ENCODE measurements around the gene CXCL13. TPM values are rescaled to one million over a fixed set of nuclear protein-coding genes. Genes with fewer than 3 reads are reported as not detected.

CXCL13 gene
- total and polyA plus RNA-seq, 4 donors, result 1.2 to 4.0 (median 2.8) TPM; not detected in 1

- TF ChIP-seq FOXA1 (IDR thresholded peaks at IDR 0.05) (no peak), MAX (IDR thresholded peaks at IDR 0.05) (no peak), JUND (IDR thresholded peaks at IDR 0.05) (peak in 1 of 2 donors; percentile 72), EGR1 (IDR thresholded peaks at IDR 0.05; ENCODE audit: low read depth in 2 of 2) (no peak), CTCF (IDR thresholded peaks at IDR 0.05; ENCODE audit: low read depth, low read length, missing input control) (no peak), SP1 (IDR thresholded peaks at IDR 0.05) (peak; percentile 62), ZBTB33 (IDR thresholded peaks at IDR 0.05) (no peak), REST (IDR thresholded peaks at IDR 0.05) (no peak), RAD21 (IDR thresholded peaks at IDR 0.05) (peak; percentile 21 to 38), GABPA (IDR thresholded peaks at IDR 0.05 in 1 of 2, conservative IDR thresholded peaks at IDR 0.05 in 1 of 2) (no peak), YY1 (IDR thresholded peaks at IDR 0.05) (peak; percentile 26), HNF4A (conservative IDR thresholded peaks at IDR 0.05) (peak; percentile 61 to 65), HNF4G (IDR thresholded peaks at IDR 0.05) (no peak), RXRA (IDR thresholded peaks at IDR 0.05) (peak; percentile 76 to 88)
- H3K27me3 ChIP-seq (ENCODE audit: control insufficient read depth in 4 of 4, insufficient read depth in 4 of 4, low read length in 3 of 4), result no peaks in the 10 kb centered on the region
- H3K27ac ChIP-seq (ENCODE audit: low read depth in 1 of 2, low read length in 2 of 2), result peak overlapping the region; percentile 15 to 72
- 45% methylated on average over 3 of the region's 3 CpGs for WGBS
- H3K9me3 ChIP-seq (ENCODE audit: control insufficient read depth in 4 of 4, low read length in 3 of 4), result no peaks in the 10 kb centered on the region
- H3K9ac ChIP-seq (ENCODE audit: low read depth in 1 of 2, low read length in 2 of 2), result peak overlapping the region in 1 of 2 donors; percentile 24
- H3K36me3 ChIP-seq (ENCODE audit: control insufficient read depth in 4 of 4, insufficient read depth in 3 of 4, low read depth in 1 of 4, low read length in 3 of 4), result no peaks in the 10 kb centered on the region
- H3K4me3 ChIP-seq (ENCODE audit: low read depth in 1 of 3, low read length in 3 of 3), result no peak overlapping the region
- DNase-seq (ENCODE audit: low spot score), result no peak
- peaks cover 7 to 26% (median 13%) of the 10 kb centered on the region in 4 donors for H3K4me1 ChIP-seq (ENCODE audit: control insufficient read depth in 4 of 4, insufficient read depth in 4 of 4, low read length in 3 of 4)
These were observed 39.5 kb upstream of the CXCL13 start for GRCh38 chr4:77566148-77566547.

GRCh38 chr4:77567549-77567948 lies 38.1 kb upstream of the CXCL13 start:
- Histone ChIP-seq H3K36me3 (ENCODE audit: control insufficient read depth in 4 of 4, insufficient read depth in 3 of 4, low read depth in 1 of 4, low read length in 3 of 4) (no peaks in the 10 kb centered on the region), H3K9me3 (ENCODE audit: control insufficient read depth in 4 of 4, low read length in 3 of 4) (no peaks in the 10 kb centered on the region), H3K4me1 (ENCODE audit: control insufficient read depth in 4 of 4, insufficient read depth in 4 of 4, low read length in 3 of 4) (peaks cover 7 to 26% (median 13%) of the 10 kb centered on the region in 4 donors), H3K27ac (ENCODE audit: low read depth in 1 of 2, low read length in 2 of 2) (no peak overlapping the region), H3K27me3 (ENCODE audit: control insufficient read depth in 4 of 4, insufficient read depth in 4 of 4, low read length in 3 of 4) (no peaks in the 10 kb centered on the region), H3K4me3 (ENCODE audit: low read depth in 1 of 3, low read length in 3 of 3) (no peak overlapping the region), H3K9ac (ENCODE audit: low read depth in 1 of 2, low read length in 2 of 2) (no peak overlapping the region)
- TF ChIP-seq NR2F2 (IDR thresholded peaks at IDR 0.05), result no peak
- TF ChIP-seq EGR1 (IDR thresholded peaks at IDR 0.05; ENCODE audit: low read depth in 2 of 2), result no peak
- no peak for TF ChIP-seq RAD21 (IDR thresholded peaks at IDR 0.05)
- TF ChIP-seq SP1 (IDR thresholded peaks at IDR 0.05), result no peak
- no peak for TF ChIP-seq JUND (IDR thresholded peaks at IDR 0.05)
- TF ChIP-seq RXRA (IDR thresholded peaks at IDR 0.05), result no peak
- no peak for TF ChIP-seq TAF1 (conservative IDR thresholded peaks at IDR 0.05)
- no peak for TF ChIP-seq CTCF (IDR thresholded peaks at IDR 0.05; ENCODE audit: low read depth, low read length, missing input control)
- TF ChIP-seq GABPA (IDR thresholded peaks at IDR 0.05 in 1 of 2, conservative IDR thresholded peaks at IDR 0.05 in 1 of 2), result no peak
- TF ChIP-seq HNF4A (conservative IDR thresholded peaks at IDR 0.05), result no peak
- TF ChIP-seq FOXA2 (IDR thresholded peaks at IDR 0.05), result no peak
- no peak for TF ChIP-seq REST (IDR thresholded peaks at IDR 0.05)
- no peak for TF ChIP-seq HNF4G (IDR thresholded peaks at IDR 0.05)
- no peak for TF ChIP-seq ATF3 (IDR thresholded peaks at IDR 0.05)
- TF ChIP-seq YY1 (IDR thresholded peaks at IDR 0.05), result no peak
- DNase-seq (ENCODE audit: low spot score), result no peak
